T-helper 2 cell (primary cell): ENCODE data around the gene TMPRSS11D.

Source experiments
- DNase-seq, 5 experiments: peaks; one replicate each; pipeline versions ENCODE4 v3.0.0 to v3.0.0-alpha.2; 2012 to 2022
- total RNA-seq, 2 donors: gene quantifications; one replicate each; lab custom pipeline; 2026; lab: John Stamatoyannopoulos, UW

The TMPRSS11D gene
- 0 reads per million in 2 donors for total RNA-seq

DNA sequence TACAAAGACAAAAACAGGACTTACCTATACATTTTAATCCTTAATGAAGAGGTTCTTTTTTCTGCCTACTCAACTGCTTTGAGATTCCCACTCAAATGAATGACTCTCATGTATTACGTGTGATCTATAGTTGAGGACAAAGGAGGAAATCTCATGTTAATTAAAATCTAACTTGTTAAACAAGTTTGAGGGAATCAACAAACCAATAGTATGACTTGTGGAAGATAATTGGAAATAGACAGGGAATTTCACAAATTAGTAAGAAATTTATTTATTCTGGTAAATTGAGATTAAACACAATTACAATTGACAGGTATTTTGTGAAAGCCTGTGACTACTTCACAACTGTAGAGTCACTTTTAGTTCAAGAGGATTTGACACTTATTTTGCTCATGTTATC, at the start of gene TMPRSS11D:
TMPRSS11D (minus strand) TSS at position 101 of the 400 bp plus-strand sequence; CDS start at position 32, 69 bp downstream.
- no peak for DNase-seq

- DNase-seq: no peak
Measured at GRCh38 chr4:67933038-67933437, 49.2 kb upstream of the TMPRSS11D start.

DNA sequence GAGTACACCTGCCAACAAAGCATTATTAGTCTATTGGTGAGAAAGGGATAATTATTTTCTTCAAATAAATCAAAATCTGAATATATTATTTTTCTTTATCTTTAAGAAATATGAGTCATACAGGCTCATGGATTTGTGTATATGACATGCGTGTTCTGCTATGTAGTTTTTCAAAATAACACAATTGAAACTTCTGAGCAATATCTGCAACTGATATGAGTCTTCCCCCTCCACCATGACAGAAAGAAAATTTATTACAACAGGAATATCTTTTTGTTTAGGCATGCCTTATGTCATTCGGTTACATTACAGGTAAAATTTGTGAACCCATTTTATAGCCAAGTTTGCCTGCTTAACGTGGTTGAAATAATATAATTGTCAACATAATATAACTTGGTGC, 47.5 kb upstream of the TMPRSS11D start:
- no peak for DNase-seq

- DNase-seq: no peak
Measured at GRCh38 chr4:67929426-67929825, 45.6 kb upstream of the TMPRSS11D start.

DNA sequence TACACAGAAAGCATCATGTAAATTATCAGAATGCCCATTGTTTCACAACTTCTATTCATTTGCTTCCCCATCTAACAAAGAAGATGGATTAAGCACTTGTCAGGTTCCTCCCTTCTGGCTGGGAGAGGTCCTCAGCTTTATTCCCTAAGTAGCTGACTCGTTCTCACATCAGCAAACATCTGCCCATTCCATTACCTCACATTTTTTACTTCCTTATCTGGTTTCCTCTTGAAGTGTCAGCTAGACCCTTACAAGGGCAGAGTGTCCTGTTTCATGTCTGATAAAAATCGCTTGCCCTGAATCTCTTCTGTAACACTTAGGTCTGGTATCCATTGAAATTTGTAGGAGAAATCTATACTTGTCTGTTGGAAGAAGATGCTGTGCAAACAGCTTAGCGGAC, 44.7 kb upstream of the TMPRSS11D start:
- no peak for DNase-seq

DNA sequence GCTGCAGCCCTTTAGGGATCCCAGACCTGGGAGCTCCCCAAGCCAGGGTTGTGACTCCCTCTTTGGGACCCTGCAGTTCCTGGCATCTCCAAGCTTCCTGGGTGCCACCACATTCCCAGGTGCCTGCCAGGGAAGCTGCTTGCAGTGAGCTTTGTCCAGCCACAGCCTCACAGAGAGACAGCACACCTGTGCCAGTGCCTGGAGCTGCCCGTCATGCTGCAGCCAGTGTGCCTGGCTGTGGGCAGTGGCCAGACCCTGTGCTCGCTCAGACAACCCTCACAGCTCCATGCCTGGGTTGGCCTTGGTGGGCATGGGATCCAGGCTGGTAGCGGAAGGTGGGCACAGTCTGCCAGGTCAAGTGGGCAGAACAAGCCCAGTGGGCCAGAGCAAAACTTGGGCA, 43.4 kb upstream of the TMPRSS11D start:
- DNase-seq: no peak

DNA sequence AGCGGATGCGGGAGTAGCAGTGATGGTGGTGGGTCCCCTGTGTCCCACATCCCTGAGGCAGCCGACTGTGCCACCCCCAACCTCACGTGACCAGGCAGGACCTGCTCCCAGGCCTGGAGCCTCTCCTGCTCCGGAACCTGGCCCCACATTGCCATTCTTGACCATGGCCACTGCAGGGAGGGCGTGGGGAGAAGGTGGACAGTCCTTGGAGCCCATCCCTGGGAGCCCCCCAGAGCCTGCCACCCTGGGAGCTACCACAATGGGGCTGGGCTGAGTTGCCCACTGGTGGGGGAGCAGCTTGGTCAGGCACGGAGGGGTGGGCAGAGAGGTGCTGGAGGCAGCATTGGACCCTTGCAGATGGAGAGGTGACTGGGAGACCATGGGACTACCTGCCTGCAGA, 42.7 kb upstream of the TMPRSS11D start:
- DNase-seq: no peak

DNA sequence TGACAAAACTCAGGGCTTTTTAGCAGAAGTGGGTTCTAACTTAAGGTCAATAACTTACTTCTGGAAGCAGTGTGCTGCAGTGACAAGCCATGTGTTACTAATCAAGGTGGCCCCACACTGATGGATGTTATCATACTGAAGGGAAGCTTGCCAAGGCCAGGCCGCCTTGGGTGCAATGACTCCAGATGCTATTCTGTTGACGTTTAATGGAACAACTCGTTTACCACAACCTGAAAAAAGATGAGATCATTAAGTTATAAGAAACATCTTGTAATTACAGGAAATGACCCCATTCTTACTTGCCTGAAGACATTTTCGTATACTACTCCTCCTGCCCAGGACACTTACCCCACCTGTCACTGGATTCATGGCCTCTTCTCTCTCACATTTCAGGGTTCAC, 38.9 kb upstream of the TMPRSS11D start:
- DNase-seq: no peak

DNA sequence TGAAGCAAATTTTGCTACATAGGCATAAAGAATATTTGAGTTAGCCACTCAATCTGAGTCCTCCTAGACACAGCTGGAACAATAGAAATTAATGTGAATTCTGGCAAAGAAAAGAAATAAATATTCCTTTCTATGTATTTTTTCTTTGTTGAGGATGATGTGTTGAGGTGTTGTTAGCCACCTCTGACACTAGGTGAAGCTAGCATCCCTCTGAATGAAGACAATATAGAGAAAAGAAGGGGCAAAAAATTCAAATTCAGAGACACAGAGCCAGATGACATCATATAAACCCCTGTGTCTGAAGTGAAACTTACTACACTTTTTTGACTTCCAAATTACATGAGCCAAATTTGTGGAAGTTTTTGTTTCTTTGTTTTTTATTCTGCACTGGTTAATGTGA, 34.6 kb upstream of the TMPRSS11D start:
- DNase-seq: no peak

GRCh38 chr4:67915400-67915966, 31.7 kb upstream of the TMPRSS11D start:
- no peak for DNase-seq

- DNase-seq: no peak
Measured at GRCh38 chr4:67912080-67912479, 28.3 kb upstream of the TMPRSS11D start.

DNA sequence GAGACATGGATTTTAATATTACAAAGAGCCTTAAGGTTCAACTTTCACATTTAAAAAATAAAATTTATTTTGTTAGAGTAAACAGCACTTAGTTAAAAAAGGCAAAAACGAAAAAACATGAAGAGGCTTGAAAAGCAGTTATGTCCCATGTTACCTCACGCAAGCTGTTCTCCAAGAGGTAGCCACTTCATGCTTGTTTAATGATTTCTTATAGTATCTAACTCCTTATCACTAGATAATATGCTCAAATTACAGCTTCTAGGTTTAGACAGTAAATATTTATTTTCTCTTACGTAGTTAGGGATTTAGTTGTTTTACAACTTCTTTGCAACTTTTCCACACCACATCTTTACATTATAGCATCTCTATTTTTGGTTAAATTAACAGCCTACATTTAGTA, 27.8 kb upstream of the TMPRSS11D start:
- no peak for DNase-seq

DNA sequence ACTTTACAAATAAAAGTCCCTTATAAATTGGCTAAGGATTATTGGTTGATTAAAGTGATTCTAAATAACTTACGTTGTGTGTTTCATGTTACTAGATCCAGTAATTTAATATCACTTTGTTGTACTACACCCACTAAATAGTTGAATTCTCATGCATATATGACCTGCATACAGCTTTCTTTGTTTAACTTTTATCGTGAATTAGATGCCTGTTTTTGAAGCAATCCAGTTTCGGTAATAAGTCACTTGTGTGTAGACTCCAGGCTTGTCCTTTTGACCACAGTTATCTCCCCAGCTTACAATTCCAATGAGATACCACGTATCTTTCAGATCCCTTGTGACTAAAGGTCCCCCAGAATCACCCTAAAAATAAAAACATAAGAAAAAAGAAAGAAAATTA, 27.3 kb upstream of the TMPRSS11D start:
- no peak for DNase-seq

- no peak for DNase-seq
Measured at GRCh38 chr4:67910585-67910905, 26.7 kb upstream of the TMPRSS11D start.

DNA sequence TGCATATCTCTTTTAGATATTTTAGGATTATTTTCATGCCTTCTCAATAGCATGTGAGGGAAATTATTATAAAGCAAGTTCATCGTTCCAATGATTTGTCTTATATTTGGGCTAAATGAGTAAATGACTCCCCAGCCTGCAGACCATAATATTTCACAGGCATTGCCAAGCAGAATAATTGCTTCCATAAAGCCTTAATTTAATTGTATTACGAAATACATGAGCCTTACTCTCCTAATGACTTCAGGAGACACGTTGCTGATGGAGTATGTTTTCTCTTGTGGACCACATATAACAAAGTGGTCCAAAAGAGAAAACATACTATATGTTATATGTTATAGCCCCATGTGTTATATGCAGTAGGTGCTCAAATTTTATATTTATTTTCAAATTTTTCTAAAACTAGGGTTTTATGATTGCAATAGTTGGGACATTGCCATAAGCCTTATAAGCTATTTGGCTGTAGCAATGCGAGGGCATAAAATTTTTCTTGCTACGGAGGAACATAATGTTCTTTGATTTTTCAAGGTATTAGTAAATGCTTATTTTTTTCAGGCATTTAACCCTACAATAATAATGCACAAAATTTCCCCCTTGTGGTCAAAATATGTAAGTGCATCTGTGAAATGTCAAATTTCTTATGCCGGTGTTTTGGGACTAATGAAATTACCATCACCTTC, 26.2 kb upstream of the TMPRSS11D start:
- peak in 1 of 5 experiments; percentile 12 for DNase-seq

GRCh38 chr4:67907650-67908049, 23.8 kb upstream of the TMPRSS11D start:
- DNase-seq: no peak

DNA sequence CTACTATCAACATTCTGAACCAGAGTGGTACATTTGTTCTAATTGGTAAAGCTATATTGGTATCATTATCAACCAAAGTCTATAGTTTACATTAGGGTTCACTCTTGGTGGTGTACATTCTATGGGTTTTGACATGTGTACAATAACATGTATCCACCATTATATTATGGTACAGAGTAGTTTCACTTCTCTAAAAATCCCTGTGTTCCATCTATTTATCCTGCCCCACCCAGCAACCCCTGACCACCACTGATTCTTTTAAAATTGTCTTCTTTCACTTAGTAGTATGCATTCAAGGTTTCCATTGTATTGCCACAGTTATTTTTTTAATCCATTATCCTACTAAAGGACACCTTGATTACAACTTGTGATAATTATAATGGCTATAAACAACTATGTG, 15.3 kb upstream of the TMPRSS11D start:
- DNase-seq: no peak

DNA sequence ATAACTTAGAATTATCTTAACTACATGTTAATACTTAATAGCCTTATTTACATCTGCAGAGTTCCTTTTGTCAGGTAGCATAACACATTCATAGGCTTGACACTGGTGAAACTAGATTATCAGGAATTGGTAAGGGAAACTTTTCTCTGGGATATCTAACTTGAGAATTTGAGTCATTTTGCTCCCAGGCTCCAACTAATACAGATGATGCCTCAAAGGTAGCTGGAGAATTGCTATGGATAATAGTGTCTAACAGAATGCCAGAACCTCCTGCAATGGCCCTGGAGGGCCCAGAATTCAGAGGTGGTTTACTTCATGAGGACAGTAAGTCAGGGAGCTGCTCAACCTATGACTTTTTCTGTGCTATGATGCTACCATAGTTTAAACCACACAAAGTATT, 13.9 kb upstream of the TMPRSS11D start:
- no peak for DNase-seq

DNA sequence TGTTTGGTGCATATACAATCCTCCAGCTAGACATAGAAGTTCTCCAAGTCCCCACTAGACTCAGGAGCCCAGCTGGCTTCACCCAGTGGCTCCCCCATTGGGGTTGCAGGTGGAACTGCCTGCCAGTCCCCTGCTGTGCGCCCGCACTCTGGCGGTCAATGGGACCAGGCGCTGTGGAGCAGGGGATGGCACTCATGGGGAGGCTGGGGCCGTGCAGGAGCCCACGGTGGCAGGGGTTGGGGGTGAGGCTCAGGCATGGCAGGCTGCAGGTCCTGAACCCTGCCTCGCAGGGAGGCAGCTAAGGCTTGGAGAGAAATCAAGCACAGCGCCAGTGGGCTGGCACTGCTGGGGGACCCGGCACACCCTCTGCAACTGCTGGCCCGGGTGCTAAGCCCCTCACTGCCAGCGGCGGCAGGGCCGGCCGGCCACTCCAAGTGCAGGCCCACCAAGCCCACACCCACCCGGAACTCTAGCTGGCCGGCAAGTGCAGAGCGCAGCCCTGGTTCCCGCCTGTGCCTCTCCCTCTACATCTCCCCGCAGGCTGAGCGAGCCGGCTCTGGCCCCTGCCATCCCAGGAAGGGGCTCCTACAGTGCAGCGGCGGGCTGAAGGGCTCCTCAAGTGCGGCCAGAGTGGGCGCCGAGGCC, 12.7 kb upstream of the TMPRSS11D start:
- no peak for DNase-seq

GRCh38 chr4:67894659-67895058, 10.9 kb upstream of the TMPRSS11D start:
- DNase-seq: no peak

DNA sequence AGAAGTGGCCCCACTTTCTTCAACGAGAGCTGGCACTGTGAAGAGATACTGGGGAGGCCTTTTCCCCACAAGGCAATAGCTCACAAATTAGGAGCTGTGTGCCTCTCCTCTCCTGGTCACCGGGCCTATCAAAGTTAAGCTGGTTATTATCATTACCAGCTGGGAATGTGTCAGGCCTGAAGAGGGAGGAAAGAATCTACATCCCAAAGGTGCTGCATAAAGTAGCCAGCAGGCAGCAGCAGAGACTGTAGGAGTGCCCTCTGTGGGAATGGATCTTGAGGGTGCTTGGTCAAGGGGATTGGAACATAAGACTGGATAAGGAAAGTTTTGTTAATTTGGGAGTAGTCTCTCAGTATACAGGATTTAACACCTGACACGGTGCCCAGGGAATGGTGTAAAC, 9.1 kb upstream of the TMPRSS11D start:
- DNase-seq: no peak

GRCh38 chr4:67892253-67892652, 8.5 kb upstream of the TMPRSS11D start:
- no peak for DNase-seq

GRCh38 chr4:67891645-67892044, 7.8 kb upstream of the TMPRSS11D start:
- no peak for DNase-seq

DNA sequence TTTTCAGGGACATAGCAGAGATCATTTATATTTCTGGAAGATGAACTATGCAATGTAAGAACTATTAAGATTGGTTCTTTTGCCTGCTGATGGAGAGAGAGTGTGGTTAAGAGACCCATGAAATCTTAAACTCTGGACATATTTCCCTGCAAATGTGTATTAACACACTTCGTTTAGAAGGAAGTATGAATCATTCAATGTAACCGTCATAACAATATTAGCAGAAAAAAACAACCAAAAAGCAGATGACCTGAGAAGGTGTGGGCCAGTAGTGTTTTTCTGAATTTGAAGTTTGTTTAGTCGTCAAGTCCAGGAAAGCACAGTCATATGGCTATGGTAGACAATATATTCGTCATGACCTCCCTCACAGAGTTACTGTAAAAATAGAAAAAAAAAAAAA, 2.5 kb upstream of the TMPRSS11D start:
- DNase-seq: no peak

DNA sequence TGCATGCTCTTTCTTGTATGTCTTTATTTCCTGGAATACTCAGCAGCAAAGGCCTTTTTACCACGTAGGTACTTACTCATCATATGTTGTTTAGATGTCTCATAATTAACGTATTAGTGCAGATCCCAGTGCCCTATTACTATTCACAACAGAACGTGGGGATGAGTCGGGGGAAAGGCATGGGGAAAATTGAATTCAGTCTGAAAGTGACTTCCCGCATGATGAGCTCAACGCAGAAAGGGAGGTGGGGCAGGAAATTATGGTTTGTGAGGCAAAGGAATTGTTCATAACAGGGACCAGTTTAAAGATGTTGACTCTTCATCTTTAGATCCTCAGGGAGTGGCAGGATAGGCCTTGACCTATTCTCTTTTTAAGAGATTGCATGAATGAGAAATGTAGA, 2.0 kb upstream of the TMPRSS11D start:
- no peak for DNase-seq
